H9 (cell line): ENCODE results near the gene SNRNP70. TPM values are rescaled to one million over a fixed set of nuclear protein-coding genes. Genes with fewer than 3 reads are reported as not detected.

Source experiments
- DNase-seq: peaks from one replicate; pipeline ENCODE4 v3.0.0-alpha.2; 2017
- H2AFZ ChIP-seq: one replicate; pipeline ENCODE4 v1.6.1; 2013; ENCODE audit warnings: mild to moderate bottlenecking, low read length, control low read depth, moderate library complexity
- H2AK5ac ChIP-seq: 2 replicates; pipeline ENCODE4 v1.6.1; 2013; ENCODE audit warnings: low read length, control low read depth, mixed read lengths; ENCODE audit not compliant: insufficient read length
- H2BK120ac ChIP-seq: one replicate; pipeline ENCODE4 v1.6.1; 2013; ENCODE audit warnings: low read depth, mild to moderate bottlenecking, low read length, control low read depth, inconsistent platforms; ENCODE audit not compliant: poor library complexity, severe bottlenecking
- H2BK12ac ChIP-seq: 2 replicates; pipeline ENCODE4 v1.6.1; 2013; ENCODE audit warnings: low read length, control low read depth, mixed read lengths, low read depth; ENCODE audit not compliant: insufficient read length
- H2BK15ac ChIP-seq: 2 replicates; pipeline ENCODE4 v1.6.1; 2013; ENCODE audit warnings: low read depth, low read length, control low read depth
- H2BK20ac ChIP-seq: one replicate; pipeline ENCODE4 v1.6.1; 2013; ENCODE audit warnings: low read depth, mild to moderate bottlenecking, low read length, control low read depth, inconsistent platforms; ENCODE audit not compliant: poor library complexity, severe bottlenecking
- H2BK5ac ChIP-seq: 2 replicates; pipeline ENCODE4 v1.6.1; 2013; ENCODE audit warnings: low read length, control low read depth, mixed read lengths; ENCODE audit not compliant: insufficient read length
- H3K14ac ChIP-seq: 2 replicates; pipeline ENCODE4 v1.6.1; 2013; ENCODE audit warnings: low read length, control low read depth; ENCODE audit not compliant: insufficient read depth
- H3K18ac ChIP-seq: 2 replicates; pipeline ENCODE4 v1.6.1; 2013; ENCODE audit warnings: low read depth, mild to moderate bottlenecking, mixed read lengths, low read length, control low read depth; ENCODE audit not compliant: insufficient read length
- H3K23ac ChIP-seq: 2 replicates; pipeline ENCODE4 v1.6.1; 2013; ENCODE audit warnings: low read length, control low read depth, mixed read lengths, low read depth; ENCODE audit not compliant: insufficient read length
- H3K23me2 ChIP-seq: 2 replicates; pipeline ENCODE4 v1.6.1; 2013; ENCODE audit warnings: low read depth, mild to moderate bottlenecking, mixed read lengths, low read length, control low read depth; ENCODE audit not compliant: insufficient read length, poor library complexity, severe bottlenecking
- H3K27ac ChIP-seq: 2 replicates; pipeline ENCODE4 v1.5.1; 2013; ENCODE audit warnings: low read length, control low read depth, mixed read lengths, low read depth; ENCODE audit not compliant: insufficient read length
- H3K27me3 ChIP-seq: 2 replicates; pipeline ENCODE4 v1.6.1; 2013; ENCODE audit warnings: low read length, control low read depth, inconsistent platforms; ENCODE audit not compliant: insufficient read depth
- H3K4ac ChIP-seq: 2 replicates; pipeline ENCODE4 v1.6.1; 2013; ENCODE audit warnings: low read depth, mild to moderate bottlenecking, control low read depth, inconsistent platforms, low read length, moderate library complexity
- H3K4me1 ChIP-seq: 2 replicates; pipeline ENCODE4 v1.6.1; 2013; ENCODE audit warnings: low read length, control low read depth, inconsistent platforms; ENCODE audit not compliant: insufficient read depth
- H3K4me2 ChIP-seq: 2 replicates; pipeline ENCODE4 v1.6.1; 2013; ENCODE audit warnings: low read length, control low read depth, mixed read lengths; ENCODE audit not compliant: insufficient read length, insufficient read depth
- H3K56ac ChIP-seq: 2 replicates; pipeline ENCODE4 v1.6.1; 2013; ENCODE audit warnings: low read depth, mild to moderate bottlenecking, mixed read lengths, low read length, control low read depth; ENCODE audit not compliant: insufficient read length
- H3K79me1 ChIP-seq: 2 replicates; pipeline ENCODE4 v1.6.1; 2013; ENCODE audit warnings: low read depth, mild to moderate bottlenecking, moderate library complexity, low read length, control low read depth, inconsistent platforms; ENCODE audit not compliant: insufficient read depth, poor library complexity, severe bottlenecking
- H3K79me2 ChIP-seq: 2 replicates; pipeline ENCODE4 v1.6.1; 2013; ENCODE audit warnings: low read length, control low read depth, inconsistent platforms; ENCODE audit not compliant: insufficient read depth
- H3K9ac ChIP-seq: 2 replicates; pipeline ENCODE4 v1.6.1; 2013; ENCODE audit warnings: low read length, control low read depth, mixed read lengths; ENCODE audit not compliant: insufficient read length; ENCODE audit errors: extremely low read depth
- H3K9me3 ChIP-seq: one replicate; pipeline ENCODE4 v1.6.1; 2013; ENCODE audit warnings: low read depth, low read length, inconsistent platforms; ENCODE audit not compliant: control insufficient read depth
- H3T11ph ChIP-seq: one replicate; pipeline ENCODE4 v1.6.1; 2013; ENCODE audit warnings: mild to moderate bottlenecking, low read length, control low read depth, inconsistent platforms
- H4K20me1 ChIP-seq: one replicate; pipeline ENCODE4 v1.6.1; 2013; ENCODE audit not compliant: control insufficient read depth, insufficient read length, insufficient read depth
- H4K5ac ChIP-seq: 2 replicates; pipeline ENCODE4 v1.6.1; 2013; ENCODE audit warnings: low read depth, mild to moderate bottlenecking, mixed read lengths, low read length, control low read depth; ENCODE audit not compliant: insufficient read length
- H4K8ac ChIP-seq: replicated peaks from 2 replicates; pipeline ENCODE4 v1.6.1; 2013; ENCODE audit warnings: low read length, control low read depth, mixed read lengths, low read depth; ENCODE audit not compliant: insufficient read length
- H4K91ac ChIP-seq: 2 replicates; pipeline ENCODE4 v1.6.1; 2013; ENCODE audit warnings: low read depth, mild to moderate bottlenecking, moderate library complexity, mixed read lengths, low read length, control low read depth; ENCODE audit not compliant: insufficient read length
- H3K27ac Mint-ChIP-seq, 3 experiments: 2 replicates in 2 of 3; 3 replicates in 1 of 3; pipeline ENCODE4 v1.8.0; 2020 to 2021; ENCODE audit warnings: mixed read lengths in 3 of 3, mild to moderate bottlenecking in 1 of 3, moderate library complexity in 1 of 3
- H3K27me3 Mint-ChIP-seq: 2 replicates; pipeline ENCODE4 v1.8.0; 2021; ENCODE audit warnings: low read depth, mild to moderate bottlenecking, moderate library complexity, mixed read lengths
- H3K36me3 Mint-ChIP-seq, 3 experiments: 2 replicates in 2 of 3; 3 replicates in 1 of 3; pipeline ENCODE4 v1.8.0; 2020 to 2021; ENCODE audit warnings: low read depth in 3 of 3, mixed read lengths in 3 of 3; ENCODE audit not compliant: insufficient read depth in 1 of 3
- H3K4me1 Mint-ChIP-seq, 2 experiments: 2 replicates each; pipeline ENCODE4 v1.8.0; 2020; ENCODE audit warnings: mixed read lengths in 2 of 2
- H3K4me3 Mint-ChIP-seq, 2 experiments: 2 replicates in 1 of 2; 3 replicates in 1 of 2; pipeline ENCODE4 v1.8.0; 2020 to 2021; ENCODE audit warnings: mild to moderate bottlenecking in 2 of 2, mixed read lengths in 2 of 2, moderate library complexity in 1 of 2
- H3K9me3 Mint-ChIP-seq, 2 experiments: 2 replicates in 1 of 2; 3 replicates in 1 of 2; pipeline ENCODE4 v1.8.0; 2020; ENCODE audit warnings: mild to moderate bottlenecking in 2 of 2, mixed read lengths in 2 of 2, moderate library complexity in 1 of 2
- WGBS: extraction: QIAGEN DNeasy Blood & Tissue Kit; methylation state at CpG from one replicate; pipeline ENCODE4 v1.1.7; 2013; ENCODE audit warnings: missing lambda C conversion rate, low lambda C conversion rate, mixed read lengths; ENCODE audit not compliant: insufficient read length; ENCODE audit errors: extremely low coverage; 5-methylcytosine and 5-hydroxymethylcytosine counted together
- total RNA-seq: library from RNA; stranded (reverse); gene quantifications from 2 replicates; pipeline ENCODE4 v1.2.1, GENCODE V29; 2021
- TF ChIP-seq, protein P1 (sequence below): fragments of 200-600 bp; sonication (generic); conservative IDR thresholded peaks from 3 replicates; pipeline ENCODE4 v1.8.0; 2021; ENCODE audit warnings: antibody characterized with exemption, mild to moderate bottlenecking

SNRNP70 gene
- total RNA-seq, 1 experiment from 2014 or later: 295 TPM

GRCh38 chr19:49127674-49128544, 42.7 kb downstream of the SNRNP70 start:
- Mint-ChIP-seq H3K36me3 (peaks cover 6 to 13% (median 9%) of the 10 kb centered on the region in 3 experiments; a peak in 5 of 7 replicates), H3K27me3 (peaks cover 8% of the 10 kb centered on the region), H3K4me1 (peaks cover 21 to 34% of the 10 kb centered on the region in 2 experiments), H3K27ac (peak overlapping the region; percentile 82 to 95 (median 93); a peak in 5 of 7 replicates), H3K9me3 (no peaks in the 10 kb centered on the region), H3K4me3 (peak overlapping the region; percentile 69 to 92)
- no peak overlapping the region for H4K5ac ChIP-seq
- no peak overlapping the region for H3K9ac ChIP-seq
- H3T11ph ChIP-seq: no peak overlapping the region
- WGBS: no CpG with 5 or more reads among the region's 63 CpGs
- H2BK20ac ChIP-seq: no peak overlapping the region
- H2BK120ac ChIP-seq: no peak overlapping the region
- H4K8ac ChIP-seq: no peak overlapping the region
- H3K23ac ChIP-seq: no peak overlapping the region
- no peaks in the 10 kb centered on the region for H3K79me1 ChIP-seq
- no peak overlapping the region for H4K91ac ChIP-seq
- peaks cover 4% of the 10 kb centered on the region; the same call in 1 of the 2 replicates for H3K4me1 ChIP-seq
- DNase-seq: peak; percentile 97
- H3K4ac ChIP-seq: no peak overlapping the region
- TF ChIP-seq, protein P1, sequence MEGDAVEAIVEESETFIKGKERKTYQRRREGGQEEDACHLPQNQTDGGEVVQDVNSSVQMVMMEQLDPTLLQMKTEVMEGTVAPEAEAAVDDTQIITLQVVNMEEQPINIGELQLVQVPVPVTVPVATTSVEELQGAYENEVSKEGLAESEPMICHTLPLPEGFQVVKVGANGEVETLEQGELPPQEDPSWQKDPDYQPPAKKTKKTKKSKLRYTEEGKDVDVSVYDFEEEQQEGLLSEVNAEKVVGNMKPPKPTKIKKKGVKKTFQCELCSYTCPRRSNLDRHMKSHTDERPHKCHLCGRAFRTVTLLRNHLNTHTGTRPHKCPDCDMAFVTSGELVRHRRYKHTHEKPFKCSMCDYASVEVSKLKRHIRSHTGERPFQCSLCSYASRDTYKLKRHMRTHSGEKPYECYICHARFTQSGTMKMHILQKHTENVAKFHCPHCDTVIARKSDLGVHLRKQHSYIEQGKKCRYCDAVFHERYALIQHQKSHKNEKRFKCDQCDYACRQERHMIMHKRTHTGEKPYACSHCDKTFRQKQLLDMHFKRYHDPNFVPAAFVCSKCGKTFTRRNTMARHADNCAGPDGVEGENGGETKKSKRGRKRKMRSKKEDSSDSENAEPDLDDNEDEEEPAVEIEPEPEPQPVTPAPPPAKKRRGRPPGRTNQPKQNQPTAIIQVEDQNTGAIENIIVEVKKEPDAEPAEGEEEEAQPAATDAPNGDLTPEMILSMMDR: 0 out of 3 replicates have a peak, but pooled peaks have one; percentile 12
- no peaks in the 10 kb centered on the region for H4K20me1 ChIP-seq
- no peak overlapping the region for H3K27ac ChIP-seq
- H3K4me2 ChIP-seq: peak overlapping the region; percentile 67
- H3K27me3 ChIP-seq: no peaks in the 10 kb centered on the region
- peak overlapping the region; percentile 65; the same call in 1 of the 2 replicates for H3K14ac ChIP-seq
- H2BK15ac ChIP-seq: no peak overlapping the region
- peak overlapping the region; percentile 57 for H2AFZ ChIP-seq
- no peak overlapping the region for H2BK12ac ChIP-seq
- H3K9me3 ChIP-seq: no peaks in the 10 kb centered on the region
- no peak overlapping the region for H2BK5ac ChIP-seq
- H3K56ac ChIP-seq: no peak overlapping the region
- H3K23me2 ChIP-seq: peaks cover 8% of the 10 kb centered on the region
- H3K18ac ChIP-seq: peak overlapping the region; percentile 87
- H3K79me2 ChIP-seq: no peaks in the 10 kb centered on the region
- H2AK5ac ChIP-seq: no peak overlapping the region
